PC-3 (cell line): ENCODE measurements around the gene CHKB.

Source experiments
- CTCF ChIP-seq: fragments of 300-600 bp; sonication (generic); conservative IDR thresholded peaks from 2 replicates; pipeline ENCODE4 v1.5.1; 2017; ENCODE audit warnings: antibody characterized with exemption, low read depth, mild to moderate bottlenecking, low read length
- EZH2 ChIP-seq: fragments of 300-600 bp; sonication (generic); IDR thresholded peaks from one replicate; pipeline ENCODE4 v1.6.1; 2017; ENCODE audit warnings: antibody characterized with exemption, mild to moderate bottlenecking, low read length; ENCODE audit not compliant: unreplicated experiment

GRCh38 chr22:50536226-50536625 is 46.4 kb downstream of the CHKB start:
- TF ChIP-seq CTCF (no peak), EZH2 (no peak)
